ENCODE results near the gene FLACC1.

The FLACC1 gene

DNA sequence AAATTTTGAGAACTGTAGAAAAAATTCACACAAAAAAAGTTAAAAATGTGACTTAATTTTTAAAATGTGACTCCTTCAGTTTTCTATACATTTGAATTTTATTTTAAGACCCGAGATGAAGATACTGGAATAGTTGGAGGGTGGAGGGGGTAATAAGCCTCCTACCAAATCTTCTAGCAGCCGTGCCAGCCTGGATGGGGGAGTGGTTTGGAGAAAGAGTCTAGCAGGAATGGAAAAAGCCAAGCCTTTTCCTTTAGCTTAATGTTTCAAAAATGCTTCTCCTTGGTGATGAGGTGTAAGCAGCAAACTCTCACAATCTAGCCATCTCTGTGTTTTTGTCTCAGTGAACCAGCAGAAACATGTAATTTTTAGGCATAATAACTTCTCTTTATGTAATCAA is 82.1 kb downstream of the FLACC1 start:
- DNase-seq: no peak

DNA sequence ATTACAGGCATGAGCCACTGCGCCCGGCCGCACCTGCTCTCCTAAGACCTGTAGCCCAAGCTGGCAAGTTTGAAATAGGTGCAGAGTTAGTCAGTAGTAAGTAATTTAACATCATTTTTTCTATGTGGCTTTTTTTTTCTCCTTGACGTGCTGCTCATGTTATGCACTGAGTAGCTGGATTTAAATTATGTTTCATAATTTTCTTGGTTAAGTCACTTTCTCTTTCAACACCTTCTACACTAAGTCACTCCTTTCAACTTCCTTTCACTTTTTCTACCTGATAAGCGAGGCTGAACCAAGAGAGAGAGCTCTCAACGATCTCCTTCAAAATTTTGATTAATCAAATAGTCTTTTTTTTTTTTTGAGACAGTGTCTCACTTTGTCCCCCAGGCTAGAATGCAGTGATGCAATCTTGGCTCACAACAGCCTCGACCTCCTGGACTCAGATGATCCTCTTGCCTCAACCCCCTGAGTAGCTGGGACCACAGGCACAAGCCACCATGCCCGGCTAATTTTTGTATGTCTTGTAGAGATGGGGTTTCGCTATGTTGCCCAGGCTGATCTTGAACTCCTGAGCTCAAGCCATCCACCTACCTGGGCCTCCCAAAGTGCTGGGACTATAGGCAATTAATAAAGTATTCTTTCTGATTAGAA is 83.7 kb downstream of the FLACC1 start:
- no peak for DNase-seq

DNA sequence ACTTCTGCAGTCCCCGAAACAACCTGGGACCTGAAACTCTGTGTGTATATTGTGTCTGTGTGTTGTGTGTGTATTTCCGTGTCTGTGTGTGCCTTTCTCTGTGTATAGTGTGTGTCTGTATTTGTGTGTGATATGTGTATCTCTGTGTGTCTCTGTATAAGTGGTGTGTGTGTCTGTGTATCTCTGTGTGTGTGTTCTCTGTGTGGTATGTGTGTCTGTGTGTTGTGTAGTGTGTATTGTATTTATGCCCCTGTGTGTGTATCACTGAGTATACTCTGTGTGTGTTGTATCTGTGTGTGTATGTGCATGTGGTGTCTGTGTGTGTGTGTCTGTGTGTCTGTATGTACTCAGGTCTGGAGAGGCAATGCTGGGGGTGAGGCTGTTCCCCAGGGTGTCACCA is 85.2 kb downstream of the FLACC1 start:
- no peak for DNase-seq

DNA sequence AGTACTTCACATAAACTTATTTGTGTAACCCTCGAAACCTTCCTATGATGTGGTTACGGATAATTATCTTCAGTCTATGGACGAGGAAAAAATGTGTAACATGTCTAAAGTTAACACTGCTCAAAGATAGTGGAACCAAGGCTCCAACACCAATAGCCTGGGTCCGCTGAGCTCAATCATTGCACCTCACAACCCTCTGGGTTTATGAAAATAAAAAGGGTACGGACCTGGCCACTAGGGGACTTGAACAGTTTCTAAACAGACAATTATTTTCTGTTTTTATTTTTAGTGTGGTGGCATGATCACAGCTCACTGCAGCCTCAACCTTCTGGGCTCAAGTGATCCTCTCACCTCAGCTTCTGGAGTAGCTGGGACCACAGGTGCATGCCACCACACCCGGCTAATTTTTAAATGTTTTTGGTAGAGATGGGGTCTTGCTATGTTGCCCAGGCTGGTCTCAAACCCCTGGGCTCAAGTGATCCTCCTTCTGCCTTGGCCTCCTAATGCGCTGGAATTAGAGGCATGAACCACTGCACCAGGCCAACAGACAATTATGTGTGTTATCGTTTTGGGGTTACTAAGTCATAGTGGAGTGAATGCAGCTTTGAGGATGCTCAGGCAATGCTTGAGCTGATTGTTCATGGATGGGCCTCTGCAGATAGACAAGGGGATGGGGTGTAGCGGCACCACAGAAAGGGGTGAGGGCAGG is 86.7 kb downstream of the FLACC1 start:
- no peak for DNase-seq

DNA sequence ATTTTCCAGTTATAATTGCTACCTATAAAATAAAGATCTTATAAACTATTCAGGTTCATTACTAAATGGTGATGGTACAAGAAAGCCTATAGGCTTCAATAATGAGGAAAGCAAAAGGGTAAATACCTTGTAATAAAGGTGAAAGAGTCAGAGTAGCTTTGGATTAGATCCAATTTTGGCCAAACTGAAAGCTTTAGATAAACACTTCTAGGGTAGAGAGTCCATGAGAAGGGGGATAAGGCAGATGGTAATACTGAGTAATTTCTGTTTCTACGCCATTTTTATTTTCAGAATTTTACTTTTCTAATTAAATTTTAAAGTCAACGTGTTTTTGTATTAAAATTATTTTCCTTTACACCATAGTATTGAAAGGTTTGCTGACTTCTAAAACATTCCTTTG is 87.4 kb downstream of the FLACC1 start:
- DNase-seq: no peak

GRCh38 chr2:201267278-201268030 is 89.7 kb downstream of the FLACC1 start:
- no peak for DNase-seq

- DNase-seq: no peak
Measured at GRCh38 chr2:201266629-201267028, 90.5 kb downstream of the FLACC1 start.

- no peak for DNase-seq
Measured at GRCh38 chr2:201264472-201265173, 92.5 kb downstream of the FLACC1 start.

DNA sequence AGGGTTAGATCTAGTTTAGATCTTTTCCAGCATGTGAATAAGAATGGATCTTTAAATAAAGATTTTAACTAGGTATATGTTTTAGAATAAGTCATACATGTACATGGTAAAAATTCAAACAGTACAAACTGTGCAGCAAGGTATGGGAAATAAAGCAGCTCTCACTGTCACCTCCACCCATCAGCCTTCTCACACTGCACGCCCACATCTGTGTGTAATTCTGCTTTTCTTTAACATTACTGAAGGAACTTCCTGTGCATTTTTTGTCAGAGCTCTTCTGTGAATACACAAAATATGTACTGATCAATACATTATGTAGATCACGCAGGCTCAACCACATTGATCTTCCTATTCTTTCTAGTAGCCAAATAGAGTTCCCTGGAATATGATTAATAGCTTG is 93.4 kb downstream of the FLACC1 start:
- no peak for DNase-seq

GRCh38 chr2:201262718-201263117 is 94.4 kb downstream of the FLACC1 start:
- DNase-seq: no peak

DNA sequence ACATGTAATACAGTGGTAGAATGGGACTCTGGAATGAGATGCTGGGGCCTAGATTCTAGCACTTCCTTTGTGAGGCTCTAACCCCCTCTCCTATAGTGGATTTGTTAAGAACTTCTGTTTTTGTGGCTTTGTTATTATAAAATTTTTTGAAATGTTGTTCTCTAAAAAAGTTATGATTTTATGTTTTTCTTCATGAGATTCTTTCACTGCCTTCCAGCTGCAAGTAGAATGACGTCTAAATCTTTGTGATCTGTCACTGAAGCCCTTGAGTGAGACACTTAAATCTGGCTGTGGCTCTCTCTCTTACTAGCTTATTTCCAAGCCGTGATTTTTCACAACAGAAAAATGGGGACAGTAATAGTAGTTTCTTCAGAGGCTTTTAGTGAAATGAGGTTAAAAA is 95.2 kb downstream of the FLACC1 start:
- no peak for DNase-seq

GRCh38 chr2:201261471-201261870 is 95.7 kb downstream of the FLACC1 start:
- peak; percentile 35 for DNase-seq

DNA sequence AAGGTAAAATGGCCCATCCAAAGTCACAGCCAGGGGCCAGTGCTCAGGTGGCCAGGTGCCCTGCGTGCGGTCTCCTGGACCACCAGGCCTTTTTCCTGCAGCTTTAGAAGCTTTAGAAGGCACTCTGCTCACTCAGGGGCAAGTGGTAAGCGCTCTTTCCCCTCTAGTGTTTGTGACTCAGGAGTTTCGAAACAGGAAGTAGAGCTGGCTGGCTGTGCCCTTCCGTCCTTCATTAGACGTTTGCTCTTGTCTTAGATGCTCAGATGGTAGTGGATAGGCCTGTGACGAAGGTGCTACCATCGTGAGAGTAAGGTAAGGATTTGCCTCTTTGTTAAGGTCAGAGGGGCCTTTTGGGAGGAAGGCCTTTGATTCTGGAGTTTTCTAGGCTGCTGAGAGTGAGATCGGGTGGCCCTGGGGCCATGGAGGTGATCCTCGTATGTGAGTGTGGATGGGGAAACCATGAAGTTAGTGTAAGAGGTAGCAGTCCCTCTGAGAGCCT is 96.8 kb downstream of the FLACC1 start, which contains the start of gene CASP8:
TSS of gene CASP8 (plus strand) at position 235 of the 499 bp plus-strand sequence. CDS start 5,951 bp downstream, outside the sequence.
- DNase-seq: peak; percentile 51

DNA sequence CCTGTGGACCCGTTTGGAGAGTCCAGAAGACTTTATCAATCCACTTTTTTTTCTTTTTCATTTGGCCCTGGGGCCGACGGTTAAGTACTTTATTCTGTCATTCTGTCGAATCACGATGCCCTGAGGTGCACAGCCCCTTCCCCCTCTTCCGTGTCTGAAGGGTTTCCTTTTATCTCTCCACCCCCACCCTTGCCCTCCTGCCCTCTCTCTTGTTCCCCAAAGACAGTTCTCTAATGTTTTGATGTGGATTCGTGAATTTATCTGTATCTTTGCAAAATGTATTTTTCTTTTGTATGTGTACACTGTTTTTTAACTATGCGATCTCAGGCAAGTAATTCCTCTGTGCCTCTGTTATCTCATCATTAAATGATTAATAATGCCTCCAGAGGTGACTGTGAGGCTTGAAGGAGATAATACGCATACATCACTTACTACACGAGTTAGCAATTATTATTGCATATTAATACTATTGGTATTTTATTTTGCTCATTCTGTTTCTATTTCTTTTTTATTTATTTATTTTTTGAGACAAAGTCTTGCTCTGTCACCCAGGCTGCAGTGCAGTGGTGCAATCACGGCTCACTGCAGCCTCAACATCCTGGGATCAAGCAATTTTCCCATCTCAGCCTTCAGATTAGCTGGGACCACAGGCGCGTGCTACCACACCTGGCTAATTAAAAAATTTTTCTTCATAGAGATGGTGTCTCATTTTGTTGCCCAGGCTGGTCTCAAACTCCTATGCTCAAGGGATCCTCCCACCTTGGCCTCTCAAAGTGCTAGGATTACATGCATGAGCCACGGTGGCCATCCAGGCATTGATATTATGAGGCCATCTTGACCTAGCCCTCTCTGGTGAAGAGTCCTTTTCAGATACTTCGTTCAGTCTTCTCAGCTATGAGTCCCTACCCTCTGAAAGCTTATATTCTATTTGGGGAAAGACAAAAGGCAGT is 98.2 kb downstream of the FLACC1 start:
- no peak for DNase-seq

DNA sequence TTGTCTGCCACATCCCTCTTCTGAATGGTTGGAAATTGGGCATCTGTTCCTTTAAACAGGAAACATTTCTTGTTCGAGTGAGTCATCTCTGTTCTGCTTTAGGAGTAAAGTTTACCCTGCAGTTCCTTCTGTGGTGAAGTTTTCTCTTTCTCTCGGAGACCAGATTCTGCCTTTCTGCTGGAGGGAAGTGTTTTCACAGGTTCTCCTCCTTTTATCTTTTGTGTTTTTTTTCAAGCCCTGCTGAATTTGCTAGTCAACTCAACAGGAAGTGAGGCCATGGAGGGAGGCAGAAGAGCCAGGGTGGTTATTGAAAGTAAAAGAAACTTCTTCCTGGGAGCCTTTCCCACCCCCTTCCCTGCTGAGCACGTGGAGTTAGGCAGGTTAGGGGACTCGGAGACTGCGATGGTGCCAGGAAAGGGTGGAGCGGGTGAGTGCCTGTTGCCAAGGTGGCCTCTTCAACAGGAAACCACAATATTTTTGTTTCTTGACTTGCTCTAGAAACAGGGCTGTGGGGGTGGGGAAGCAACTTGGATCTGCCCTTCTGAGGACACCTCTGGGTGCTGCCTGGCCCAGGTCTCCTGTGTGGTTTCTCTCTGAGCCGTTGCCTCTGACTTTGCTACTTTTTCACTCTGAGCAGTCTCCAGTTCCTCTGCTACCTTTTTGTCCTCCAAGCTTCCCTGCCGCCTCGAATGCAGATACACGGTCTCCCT is 99.0 kb downstream of the FLACC1 start:
- DNase-seq: peak; percentile 83

DNA sequence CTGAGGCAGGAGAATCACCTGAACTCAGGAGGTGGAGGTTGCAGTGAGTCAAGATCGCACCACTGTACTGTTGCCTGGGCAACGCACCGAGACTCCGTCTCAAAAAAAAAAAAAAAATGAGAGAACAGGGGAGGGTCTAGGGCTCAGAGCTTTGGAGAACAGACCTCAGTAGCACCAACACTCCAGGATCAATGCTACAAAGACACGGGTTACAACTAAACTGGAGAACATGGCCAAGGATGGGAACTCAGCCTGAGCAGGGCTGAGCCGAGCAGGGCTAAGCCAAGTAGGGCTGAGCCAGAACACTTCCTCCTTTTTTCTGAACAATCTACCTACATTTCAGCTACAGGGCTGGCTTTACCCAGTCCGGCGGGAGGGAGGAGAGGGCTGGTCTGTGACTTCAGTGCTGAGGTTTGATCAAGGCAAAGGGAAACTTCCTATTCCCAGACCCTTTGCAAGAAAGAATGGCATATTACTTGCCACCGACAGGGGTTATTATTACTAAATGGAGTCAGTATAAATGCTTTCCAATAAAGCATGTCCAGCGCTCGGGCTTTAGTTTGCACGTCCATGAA is 99.7 kb downstream of the FLACC1 start:
- peak; percentile 24 for DNase-seq

DNA sequence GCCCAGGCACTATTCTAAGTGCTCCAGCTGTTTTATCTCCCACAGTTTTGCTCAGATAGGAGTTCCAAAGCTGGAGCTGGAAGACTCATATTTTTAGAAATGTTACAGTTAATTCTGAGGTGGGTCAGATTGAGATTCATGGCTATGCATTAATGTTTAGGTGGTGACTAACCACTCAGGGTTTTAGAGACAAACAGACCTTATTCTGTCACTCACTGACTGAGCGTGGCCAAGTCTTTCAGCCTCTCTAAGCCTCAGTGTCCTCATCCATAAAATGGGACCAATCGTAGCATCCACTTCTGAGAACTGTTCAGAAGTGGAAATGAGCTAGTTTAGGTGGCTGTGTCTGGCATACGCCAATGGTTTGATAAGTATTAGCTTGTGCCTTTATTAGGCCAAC is 101.1 kb downstream of the FLACC1 start:
- no peak for DNase-seq

DNA sequence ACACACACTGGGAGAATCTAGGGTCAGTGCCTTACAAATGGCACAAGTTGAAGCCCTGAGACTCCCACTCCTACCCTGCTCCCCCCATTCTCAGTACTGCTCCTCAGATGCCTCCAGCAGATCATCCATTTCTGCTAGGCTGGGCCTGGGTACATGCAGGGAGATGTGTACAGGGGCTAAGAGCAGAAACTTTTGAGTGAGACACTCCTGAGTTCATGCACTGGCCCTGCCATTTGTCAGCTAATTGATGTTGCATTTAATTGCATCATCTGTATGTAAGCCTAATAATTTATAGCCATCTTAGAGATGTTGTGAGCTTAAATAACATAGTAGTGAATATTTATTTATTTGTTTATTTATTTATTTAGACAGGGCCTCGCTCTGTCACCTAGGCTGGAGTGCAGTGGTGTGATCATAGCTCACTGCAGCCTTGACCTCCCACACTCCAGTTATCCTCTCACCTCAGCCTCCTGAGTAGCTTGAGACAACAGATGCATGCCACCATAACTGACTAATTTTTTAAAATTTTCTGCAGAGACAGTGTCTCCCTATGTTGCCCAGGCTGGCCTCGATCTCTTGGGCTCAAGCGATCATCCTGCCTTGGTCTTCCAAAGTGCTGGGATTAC is 101.6 kb downstream of the FLACC1 start:
- no peak for DNase-seq

DNA sequence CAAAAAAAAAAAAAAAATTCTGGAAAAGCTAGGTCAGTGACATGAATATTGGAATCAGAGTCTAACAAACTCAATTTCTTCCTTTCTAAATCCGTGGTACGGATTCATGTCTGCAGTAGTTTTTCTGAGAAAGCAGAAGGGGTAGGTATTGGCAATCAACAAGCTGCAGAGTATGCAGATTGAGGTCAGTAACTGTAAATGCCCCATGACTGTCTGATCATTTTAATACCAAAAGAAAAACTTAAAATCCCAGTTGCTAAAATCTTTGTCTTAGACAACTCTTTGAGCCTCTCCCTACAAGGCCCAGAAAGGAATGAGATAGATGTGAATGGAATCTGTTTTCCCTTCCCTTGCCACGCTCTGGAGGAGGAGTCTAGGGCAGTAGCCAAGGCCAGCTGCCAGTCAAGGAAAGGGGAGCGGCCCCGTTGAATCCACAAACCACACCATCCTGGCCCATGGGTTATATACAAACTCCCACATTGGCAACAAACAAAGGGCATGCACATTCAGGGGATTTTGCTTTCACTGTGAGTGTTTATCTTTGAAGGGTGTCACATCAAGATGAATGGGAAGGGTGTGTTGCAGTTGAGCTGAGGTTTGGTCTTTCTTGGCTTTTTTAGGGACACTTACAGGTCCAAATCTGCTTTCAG is 102.9 kb downstream of the FLACC1 start:
- DNase-seq: no peak

DNA sequence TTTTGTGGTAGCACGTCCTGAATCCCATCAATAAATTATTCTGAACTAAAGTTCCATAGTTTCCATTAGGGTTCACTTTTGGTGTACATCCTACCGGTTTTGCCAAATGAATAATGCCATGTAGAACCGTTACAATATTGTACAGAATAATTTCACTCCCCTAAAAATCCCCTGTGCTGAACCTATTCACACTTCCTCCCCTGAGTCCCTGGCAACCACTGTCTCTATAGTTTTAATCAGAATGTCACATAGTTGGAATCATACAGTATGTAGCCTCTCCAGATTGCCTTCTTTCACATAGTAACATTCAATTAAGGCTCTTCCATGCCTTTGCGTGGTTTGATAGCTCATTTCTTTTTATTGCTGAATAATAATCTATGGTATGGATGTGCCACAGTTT is 106.4 kb downstream of the FLACC1 start:
- no peak for DNase-seq

Data from activated CD4-positive, alpha-beta T cell treated with anti-CD3 and anti-CD28 coated beads for 1 hour (primary cell).